HG03460 (cell line): ENCODE data around the gene LAMB1.

Source experiments
- ATAC-seq: cut with Tn5 transposase; IDR thresholded peaks from one replicate; pipeline ENCODE4 v1.9.1; 2021; ENCODE audit not compliant: unreplicated experiment

Gene LAMB1

DNA sequence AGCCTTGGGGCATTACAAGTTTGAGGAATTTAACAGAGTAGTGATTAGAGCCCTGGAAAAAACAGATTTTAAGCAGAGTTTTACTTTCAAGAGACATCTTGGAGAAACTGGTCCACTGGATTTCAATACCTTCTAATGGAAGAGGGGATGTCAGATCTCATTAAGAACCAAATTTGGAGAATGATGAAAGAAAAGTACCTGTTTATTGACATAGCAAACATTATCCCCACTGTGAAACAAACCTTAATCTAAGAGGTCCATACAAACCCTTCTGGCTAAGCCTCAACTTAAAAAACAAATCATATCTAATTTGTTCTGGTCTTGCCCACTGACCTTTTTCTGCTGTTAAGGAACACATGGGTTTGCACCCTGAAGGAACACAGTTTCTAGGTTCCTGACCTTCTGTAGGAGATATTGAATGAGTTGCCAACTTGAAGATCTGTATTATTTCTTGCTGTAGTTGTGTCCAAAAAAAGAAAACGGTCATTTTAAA lies 53.5 kb downstream of the LAMB1 start:
- no peak for ATAC-seq

DNA sequence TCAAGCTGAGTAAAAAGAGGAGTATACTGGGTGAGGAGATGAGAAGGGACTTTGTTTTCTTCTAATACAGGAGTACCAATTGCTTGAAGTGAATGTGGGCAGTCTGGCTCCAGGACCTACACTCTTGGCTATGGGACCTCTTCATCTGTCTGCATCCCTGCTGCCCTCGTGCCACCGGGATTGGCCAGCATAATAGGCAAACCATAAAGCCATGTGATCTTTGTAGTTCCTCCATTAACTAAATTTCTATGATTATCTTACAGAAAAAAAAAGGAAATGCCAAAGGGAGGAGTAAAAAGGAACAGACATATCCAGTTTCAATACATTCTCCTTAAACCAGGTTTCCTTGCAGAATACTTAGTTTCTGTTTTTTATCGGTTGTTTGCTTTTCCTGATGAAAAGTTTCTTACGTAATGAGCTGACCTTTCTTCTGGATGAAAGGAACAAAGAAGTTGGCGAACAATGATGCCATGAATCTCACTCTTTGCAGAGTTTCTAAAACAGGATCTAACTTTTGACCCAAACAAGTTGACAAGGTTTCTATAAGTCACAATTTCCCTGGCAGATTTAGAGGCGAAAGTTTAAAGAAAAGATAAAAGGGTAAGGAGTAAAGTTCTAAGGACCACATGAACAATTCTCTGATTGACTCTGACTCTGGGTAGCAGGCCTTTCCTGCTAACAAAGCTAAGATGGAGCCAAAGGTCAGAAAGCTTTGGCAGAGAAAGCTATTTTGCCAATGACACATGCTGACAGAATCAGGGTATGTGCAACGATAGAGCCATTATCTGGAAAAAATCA lies 54.1 kb downstream of the LAMB1 start:
- ATAC-seq = no peak

DNA sequence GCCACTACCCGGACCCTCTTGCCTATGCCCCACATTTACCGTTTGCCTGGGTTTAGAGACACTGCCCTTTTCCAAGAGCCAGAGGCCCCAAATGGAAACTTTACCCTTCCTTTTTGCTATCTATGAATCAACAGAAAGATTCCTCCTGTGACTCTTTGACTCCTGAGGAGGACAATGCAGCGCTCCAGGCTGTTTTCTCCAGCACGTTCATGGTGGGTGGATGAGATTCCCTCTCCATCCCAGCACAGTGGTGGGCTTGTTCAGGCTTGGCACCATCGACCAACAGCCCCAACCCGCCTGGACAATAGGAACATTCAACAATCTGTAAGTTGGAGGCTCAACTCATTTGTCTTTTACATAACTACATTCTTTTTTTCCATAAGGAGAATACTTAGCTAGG lies 56.1 kb downstream of the LAMB1 start:
- ATAC-seq = no peak

DNA sequence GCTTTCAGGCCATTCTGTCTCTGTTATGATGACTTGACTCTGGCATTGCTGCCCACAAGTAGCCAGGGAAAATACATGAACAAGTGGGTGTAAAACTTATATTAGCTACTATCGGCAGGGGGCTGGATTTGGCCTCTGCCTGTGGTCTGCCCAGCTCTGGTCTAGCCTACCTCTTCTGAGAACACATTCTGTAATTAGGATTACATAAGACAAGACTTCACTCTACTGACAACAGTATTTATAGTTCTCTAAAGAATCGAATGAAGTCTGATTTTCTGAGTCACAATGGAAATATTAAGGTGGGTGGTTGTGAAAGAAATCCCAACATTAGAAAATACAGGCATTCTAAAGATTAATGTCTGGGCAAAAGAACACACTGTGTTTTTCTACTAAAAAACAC lies 56.5 kb downstream of the LAMB1 start:
- no peak for ATAC-seq

DNA sequence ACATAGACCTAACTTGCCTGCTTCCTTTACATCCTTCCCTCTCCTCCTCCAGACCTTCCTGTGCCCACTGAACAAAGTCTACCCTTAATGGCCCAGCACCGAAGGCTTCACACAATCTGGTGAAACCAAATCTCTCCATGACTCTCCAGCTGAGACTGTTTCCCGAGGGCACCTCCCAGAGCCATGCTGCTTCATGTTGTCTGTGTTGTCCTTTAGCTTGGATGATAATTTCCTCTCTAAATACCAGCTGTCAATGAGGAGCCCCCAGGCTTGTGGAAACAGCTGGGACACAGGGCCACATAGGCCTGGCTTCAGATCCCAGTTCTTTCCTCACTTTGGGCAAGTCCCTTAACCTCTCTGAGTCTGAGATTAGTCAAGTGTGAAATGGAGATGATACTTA lies 57.6 kb downstream of the LAMB1 start:
- ATAC-seq = no peak

DNA sequence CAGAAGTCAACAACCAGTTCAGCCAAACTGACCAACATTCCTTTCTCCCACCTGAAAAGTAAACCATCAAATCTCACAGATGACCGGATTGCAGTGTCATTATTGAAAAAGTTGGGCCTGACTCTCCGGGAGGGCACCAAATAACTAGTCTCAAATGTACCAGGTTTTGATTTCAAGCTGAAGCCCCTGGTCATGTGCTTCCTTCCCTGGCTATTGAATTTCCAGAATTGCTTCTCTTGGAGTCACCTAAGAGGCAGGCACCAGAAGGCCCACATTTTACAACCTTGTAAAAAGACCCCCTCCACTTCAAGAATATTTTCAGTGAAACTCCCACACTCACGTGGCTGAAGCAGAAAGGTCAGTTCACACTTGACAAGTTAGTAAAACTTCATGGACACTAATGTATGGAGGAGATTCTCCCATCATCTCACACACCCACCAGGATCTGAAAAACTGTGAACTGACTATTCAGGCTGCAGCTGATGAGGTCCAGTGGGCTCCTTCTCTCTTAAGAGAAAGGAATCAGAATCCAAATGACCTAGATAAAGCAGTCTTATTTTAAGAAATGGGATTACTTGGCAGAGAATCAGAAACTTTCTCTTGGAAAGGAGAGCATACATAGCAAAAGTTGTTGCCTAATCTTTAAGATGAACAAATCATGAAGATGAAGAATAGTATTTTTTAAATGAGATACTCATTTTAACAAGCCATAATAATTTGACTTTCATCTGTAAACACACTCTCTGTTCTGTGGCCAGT lies 58.4 kb downstream of the LAMB1 start:
- ATAC-seq = no peak

DNA sequence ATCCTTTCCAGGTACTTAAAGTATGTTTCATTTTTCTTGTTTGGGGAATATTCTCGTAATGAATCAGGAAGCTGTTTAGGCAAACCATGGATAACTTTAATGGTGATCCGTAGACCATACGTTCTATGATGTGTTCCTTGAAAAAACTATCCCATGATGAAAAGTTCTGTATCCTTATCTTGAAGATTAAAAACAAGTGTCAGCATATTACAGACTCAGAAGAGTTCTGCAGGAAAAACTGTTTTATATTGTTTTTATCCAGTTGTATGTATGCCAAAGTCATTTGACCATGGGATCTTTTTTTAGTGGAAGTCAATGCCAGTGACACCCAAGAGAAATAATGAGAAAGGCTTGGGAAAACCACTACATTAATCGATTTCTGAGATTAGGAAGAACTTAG lies 59.9 kb downstream of the LAMB1 start:
- no peak for ATAC-seq

DNA sequence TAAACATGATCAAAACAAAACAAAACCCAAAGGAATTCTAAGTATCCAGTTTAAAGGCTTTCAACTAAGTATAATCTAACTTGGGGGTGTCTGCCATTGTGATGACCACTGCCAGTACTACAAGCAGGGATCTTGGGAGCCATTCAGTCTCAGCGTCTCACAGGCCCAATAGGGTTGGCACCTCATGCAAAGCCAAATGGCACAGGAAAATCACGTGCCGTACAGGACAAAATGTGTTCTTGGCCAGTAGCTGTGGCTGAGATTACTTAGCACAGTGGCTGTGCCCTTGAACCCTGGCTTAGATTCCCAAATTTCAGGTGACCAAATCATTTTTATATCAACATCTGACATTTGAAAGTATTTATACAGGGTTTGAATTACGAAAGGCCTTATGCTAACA lies 62.0 kb downstream of the LAMB1 start:
- ATAC-seq = no peak

DNA sequence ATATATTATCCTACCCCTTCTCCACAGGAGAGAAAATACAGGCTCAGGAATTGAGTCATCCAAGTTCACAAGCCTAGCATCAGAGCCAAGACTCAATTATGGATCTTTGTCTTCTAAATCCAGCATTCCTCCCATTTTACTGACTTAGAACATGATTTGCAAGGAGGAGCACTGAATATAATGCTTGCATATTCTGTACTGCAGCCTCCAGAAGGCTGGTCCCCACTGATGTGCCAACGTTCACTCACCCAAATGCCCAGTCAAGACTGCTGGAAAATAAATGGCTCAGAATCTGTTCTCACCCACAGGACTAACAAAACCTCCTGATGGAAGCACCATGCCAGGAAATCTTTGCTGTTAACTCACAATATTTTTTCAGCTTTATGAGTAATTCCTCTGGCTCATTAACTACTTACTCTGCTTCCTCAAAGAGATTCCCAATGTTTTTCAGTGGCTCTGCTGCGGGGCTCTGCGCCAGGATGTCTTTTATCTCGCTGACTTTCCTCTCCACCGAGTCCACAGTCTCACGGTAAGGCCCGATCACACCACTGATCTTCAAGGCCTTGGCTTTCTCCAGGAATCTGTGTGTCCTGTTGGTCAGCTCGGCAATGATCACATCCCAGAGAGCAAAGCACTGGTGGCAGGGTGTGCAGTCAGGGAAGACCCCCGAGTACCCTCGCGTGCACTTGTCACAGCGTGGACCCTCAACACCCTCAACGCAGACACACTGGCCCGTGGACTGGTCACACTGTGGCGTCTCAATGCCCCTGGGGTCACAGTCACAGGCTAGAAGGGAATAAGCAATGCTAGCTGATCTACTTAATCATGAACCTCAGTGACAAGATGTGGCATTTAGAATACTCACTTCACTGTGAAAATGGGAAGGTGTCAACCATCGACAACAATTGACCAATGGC lies 63.1 kb downstream of the LAMB1 start:
- ATAC-seq = no peak

DNA sequence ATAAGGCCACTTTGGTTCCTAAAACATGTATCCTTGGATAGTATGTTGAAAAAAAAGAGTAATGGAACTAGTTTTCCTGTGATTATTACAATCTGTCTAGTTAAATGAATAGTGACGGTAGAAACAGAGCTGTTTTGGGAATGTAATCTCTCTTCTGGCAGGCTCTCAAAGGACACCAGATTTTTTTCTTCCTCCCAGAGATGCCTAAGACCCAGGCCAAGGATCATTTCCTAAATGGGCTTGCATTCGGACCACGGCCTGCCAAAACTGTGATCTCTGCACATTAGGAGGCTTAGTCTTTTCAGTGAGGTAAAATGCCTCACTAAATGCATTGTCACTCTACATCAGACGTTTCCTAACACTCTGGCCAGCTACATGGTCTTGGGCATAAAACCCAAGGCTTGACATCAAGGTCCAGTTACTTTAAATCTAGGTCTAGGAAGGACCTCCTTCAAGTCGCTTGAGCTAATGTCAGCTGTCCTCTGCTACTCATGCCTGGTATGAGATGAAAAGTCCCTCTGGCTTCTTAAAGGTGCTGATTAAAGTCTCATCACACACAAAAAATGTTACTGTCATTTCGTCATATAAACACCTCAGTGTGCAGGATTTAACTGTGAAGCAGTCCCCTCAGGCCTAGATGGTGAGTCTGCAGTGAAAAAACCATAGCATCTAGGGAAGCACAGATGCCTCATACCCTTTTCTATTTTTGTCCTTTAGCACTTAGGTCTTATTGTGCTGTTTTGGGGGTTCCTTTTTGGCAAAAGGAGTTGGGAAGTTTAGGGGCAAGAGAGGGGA lies 64.3 kb downstream of the LAMB1 start:
- ATAC-seq = no peak

DNA sequence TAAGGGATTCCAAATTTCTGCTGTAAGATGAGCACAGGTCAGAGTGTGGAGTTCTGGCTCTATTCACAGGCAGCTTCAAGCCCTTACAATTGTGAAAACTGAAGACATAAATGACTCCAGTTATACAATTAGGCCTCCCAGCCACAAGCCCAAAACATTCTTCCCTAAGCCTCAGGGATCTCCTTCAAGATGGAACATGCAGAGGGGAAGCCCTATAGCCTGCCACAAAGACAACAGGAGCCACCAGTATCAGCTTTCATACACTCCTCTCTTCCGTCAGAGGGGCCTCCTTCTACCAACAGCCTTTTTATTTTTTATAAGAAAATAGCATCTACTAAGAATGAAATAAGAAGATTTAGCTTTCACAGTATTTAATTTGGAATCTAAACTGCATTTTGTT lies 65.4 kb downstream of the LAMB1 start:
- ATAC-seq = no peak

DNA sequence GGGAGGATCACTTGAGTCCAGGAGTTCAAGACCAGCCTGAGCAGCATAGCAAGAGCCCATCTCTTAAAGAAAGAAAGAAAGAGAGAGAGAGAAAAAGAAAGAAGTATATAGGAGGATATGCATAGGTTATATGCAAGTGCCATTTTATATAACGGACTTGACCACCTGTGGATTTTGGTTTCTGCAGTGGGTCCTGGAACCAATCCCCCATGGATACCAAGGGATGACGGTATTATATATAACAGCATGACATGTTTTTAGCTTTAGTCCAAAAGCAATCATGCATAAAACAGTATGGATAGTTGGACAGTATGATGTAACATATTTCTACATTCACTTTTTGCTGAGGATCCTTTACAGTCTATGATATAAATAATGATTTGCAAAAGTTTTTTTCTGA lies 66.6 kb downstream of the LAMB1 start:
- ATAC-seq = no peak

DNA sequence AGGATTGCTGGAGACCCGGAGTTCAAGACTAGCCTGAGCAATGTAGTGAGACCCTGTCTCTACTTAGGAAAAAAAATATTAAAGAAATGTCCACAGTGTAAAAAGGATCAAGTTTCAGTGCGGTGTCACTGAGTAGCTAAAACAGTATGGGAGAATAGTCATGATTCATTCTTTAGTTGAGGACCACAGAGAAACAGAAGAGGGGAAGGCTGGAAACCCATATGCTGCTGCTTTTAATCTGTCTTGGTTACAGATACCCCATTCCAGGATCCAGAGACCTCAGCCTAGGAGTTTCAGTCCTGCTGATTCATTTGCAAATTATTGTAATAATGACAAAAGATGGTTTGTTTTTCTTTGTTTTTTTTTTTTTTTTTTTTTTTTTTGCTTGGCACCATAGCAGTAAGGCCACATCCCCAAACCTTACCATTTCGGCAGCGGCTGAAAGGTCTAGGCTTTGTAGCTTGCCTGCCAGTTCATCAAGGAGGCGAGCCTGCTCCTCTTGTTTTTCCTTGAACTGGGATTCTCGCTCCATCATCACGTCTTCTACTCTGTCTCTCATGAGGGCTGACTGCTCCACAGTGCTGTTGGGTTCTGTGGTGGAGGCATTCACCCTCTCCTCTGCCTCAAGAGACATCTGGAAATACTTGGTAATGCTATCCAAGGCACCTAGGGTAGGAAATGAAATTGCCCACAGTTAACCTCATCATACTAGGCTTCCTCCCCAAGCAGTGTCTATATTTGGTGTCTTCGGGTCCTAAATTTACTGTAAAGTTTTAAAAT lies 67.8 kb downstream of the LAMB1 start:
- no peak for ATAC-seq

DNA sequence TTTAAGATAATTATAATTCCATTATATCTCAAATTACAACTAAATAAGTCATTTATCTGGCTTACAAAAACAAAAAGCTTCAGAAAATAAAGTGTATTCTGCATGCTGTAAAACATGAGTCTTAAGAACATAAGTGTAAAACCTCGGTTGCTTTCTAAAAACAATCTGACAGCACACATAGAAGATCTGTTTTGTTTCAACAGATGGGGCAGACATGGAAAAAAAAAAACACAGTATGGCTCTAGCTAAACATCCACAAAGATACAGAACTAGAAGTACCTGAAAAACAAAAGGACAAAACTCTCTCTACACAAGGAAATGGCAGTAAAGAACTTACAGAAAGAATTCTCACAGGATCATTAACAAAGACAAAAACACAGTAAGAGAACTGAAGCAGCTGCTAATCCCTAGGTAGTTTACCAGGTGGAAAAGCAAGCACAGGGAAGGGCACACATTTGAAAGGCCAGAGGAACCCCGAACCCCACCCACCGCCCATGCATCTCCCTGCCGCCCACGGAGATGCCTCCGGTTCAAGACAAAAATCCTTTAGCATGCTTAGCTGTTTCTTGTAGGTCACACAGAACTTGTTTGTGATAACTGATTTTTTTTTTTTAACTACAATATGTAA lies 69.5 kb downstream of the LAMB1 start:
- ATAC-seq = no peak

DNA sequence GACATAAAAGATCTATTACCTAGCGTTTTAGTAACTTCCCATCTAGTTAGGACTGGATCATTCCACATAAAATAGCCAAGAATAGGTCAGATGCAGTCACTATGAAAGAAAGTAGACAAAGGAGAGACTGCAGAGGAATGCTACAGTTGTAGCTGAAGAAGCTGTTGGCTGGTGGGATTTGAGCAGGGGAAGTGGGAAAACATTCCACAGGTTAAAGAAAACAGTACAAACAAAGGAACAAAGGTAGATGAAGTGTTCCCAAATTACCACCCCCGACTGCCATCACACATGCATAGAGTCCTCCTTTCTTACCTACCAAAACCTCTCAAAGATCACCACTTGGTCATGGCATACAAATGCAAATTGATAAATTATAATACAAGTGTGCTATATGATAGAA lies 70.2 kb downstream of the LAMB1 start:
- ATAC-seq = no peak

DNA sequence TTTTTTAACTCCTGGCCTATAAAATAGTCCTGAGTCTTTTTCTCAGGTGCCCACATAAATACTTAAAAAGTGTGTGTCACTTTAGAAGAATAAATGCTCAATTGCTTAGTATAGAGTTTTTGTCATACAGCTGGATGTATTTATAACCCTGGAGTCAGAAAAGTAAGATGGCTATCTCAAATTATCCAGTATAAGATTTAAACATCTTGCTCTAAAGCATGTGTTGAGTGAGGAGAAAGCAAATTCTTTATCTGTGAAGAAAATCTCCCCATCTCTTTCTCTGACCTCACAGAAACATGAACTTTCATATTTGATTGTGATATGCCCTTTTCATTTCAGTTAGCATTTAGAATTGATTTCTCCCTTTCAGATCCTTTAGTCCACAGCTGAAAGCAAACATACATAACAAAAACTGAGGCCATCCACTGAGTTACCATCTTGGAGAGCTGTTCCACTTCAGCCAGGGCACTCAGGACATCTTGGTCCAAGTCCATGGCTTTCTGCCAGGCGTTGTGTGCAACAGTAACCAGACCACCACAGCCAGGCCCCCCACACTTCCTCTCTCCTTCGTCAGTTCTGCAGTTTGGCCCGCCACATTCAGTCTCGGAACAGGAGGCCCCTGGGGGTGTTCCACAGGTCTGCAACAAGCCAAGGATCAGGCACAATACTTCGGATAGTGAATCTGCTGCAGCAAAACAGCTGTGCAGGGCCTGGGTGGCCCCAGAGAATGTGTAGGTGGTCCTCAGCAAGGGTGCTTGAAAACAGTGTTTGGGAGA lies 71.0 kb downstream of the LAMB1 start:
- ATAC-seq = no peak

DNA sequence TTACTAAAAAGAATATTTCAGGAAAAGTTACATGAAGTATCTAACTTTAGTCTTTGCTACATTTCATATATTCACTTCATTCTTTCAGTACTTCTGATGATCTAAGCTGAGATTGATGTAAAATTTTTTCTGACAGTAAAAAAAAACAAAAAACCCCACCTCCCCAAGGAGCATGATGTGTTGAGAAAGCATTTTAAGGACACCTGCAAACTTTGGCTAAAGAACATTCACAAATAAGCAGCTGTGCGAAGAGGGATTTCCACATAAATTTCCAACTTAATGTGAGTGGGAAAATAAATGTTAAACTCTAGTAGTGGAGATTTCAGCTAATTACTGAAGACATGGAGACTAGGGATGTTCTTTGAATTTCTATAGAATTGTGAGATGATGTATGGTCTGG lies 76.5 kb downstream of the LAMB1 start:
- no peak for ATAC-seq

DNA sequence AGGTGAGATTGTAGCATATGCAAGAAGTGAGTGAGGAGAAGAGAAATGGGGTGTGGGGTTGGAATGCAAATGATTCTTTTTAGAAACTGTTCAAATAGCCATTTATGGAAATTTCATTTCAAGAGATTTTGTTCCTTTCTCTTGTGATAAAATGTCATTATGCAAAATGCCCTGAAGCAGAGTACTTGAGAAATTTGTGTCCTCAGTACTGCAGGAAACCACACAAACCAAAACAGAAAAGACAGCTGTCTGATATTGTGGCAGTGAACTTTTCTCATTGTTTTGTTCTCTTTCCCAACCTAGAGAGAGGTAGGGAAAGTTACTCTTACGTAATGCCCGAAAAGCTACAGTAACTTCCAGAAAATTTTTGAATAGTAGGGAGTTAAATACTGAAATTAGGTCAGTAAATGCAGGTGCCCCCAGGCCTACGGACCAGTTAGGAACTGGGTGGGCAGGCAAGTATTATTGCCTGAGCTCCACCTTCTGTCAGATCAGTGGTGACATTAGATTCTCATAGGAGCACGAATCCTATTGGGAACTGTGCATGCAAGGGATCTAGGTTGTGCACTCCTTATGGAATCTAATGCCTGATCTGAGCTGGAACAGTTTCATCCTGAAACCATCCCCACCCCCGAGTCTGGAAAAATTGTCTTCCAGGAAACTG lies 78.0 kb downstream of the LAMB1 start:
- ATAC-seq = peak; percentile 95
